ENCODE data around the gene P2RY14.
"Not testable (repeated sequence)": the region's sequence is repeated elsewhere in the genome, so short reads cannot be mapped to it uniquely, and the experiment has no call there.

The P2RY14 gene

GRCh38 chr3:151259664-151260063 is 18.7 kb downstream of the P2RY14 start:
- DNase-seq (ENCODE audit: low read depth in 3 of 3), result no peak

DNA sequence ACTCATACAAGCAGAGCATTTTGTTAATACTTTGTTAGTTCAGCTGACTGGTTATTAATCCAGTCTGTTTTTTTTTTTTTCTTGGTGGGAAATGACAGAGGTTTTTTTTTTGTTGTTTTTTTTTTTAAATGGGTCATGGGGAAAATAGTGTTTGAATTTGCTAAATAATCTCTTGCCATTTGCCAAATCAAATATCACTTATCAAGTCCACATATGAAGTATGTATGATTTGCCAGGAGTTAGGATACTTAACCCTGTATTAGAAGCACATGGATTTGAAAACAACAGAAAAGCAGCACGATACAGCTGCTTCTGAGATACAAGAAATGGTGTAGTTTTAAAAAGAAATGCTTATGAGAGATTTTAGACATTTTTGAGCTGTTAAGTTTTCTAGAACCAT is 21.6 kb downstream of the P2RY14 start:
- DNase-seq (ENCODE audit: low read depth in 3 of 3), result no peak

DNA sequence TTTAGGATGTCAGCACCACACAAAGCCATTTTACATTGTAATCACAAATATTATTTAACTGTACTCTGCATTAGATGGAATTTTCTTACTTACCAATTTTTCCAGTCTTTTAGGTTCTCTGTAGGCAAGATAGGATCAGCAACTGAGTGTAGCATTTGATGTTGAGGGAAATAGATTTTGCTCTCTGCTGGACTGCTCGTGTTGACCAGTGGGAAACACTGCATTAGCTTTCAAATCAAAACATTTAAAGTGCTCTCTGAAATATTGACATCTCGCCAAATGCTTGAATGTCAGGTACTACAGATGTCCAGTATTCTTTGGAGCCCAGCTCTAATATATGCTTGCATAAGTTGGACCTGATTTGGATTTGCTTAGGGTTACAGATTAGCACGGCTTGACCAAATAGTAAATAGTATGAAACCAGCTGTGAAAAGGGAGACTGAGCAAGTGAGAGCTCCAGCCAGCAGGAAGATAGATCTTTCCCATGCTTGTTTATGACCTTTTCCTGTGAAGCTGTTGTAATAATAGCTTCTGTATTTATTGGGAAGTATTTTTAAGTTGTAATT is 29.5 kb downstream of the P2RY14 start:
- DNase-seq (ENCODE audit: low read depth in 3 of 3), result no peak

- DNase-seq (ENCODE audit: low read depth in 3 of 3), result not testable (repeated sequence)
Observed at GRCh38 chr3:151242006-151242405, 36.3 kb downstream of the P2RY14 start.

DNA sequence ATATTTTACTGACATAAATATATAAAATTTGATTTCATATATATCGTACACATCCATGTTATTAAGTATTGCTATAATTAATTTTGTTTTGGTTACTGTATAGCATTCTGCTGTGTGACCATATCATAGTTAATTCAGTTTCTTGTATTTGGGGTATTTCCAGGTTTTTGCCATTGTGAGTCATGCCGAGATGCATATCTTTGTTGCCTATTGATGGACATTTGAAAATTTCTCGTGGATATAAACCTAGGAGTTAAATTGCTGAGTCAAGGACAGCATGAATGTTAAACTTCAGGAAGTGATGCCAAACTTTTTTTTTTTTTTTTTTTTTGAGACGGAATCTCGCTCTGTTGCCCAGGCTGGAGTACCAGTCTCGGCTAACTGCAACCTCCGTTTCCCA is 41.6 kb downstream of the P2RY14 start:
- DNase-seq (ENCODE audit: low read depth in 3 of 3), result no peak

- no peak for DNase-seq (ENCODE audit: low read depth in 3 of 3)
Observed at GRCh38 chr3:151236316-151236715, 42.0 kb downstream of the P2RY14 start.

DNA sequence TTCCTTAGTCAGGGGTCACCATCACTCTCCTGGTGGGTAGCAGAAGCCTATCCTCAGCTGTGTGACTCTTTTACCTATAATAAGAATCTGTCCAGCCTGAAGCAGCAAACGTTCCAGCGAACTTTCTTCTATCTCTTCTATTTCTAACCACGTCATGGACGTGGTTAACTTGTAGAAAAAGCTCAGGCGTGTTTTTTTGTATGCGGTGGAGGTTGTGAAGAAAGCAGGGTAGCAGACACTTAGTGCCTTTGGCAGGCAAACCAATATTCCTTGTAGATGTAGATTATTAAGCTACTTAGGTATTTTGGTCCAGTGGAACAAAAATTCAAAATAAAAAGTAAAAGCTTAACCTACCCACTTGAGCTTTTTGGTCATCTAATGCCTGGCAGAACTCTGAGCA is 43.5 kb downstream of the P2RY14 start:
- DNase-seq (ENCODE audit: low read depth in 3 of 3), result no peak

- no peak for DNase-seq (ENCODE audit: low read depth in 3 of 3)
Observed at GRCh38 chr3:151232991-151233390, 45.4 kb downstream of the P2RY14 start.

DNA sequence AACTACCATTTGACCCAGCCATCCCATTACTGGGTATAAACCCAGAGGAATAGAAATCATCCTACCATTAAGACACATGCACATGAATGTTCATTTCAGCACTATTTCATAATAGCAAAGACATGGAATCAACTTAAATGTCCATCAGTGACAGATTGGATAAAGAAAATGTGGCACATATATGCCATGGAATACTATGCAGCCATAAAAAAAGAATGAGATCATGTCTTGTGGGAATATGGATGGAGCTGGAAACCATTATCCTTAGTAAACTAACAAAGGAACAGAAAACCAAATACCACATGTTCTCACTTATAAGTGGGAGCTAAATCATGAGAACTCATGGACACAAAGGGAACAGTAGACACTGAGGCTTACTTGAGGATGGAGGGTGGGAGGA is 45.9 kb downstream of the P2RY14 start:
- not testable (repeated sequence) for DNase-seq (ENCODE audit: low read depth in 3 of 3)

DNA sequence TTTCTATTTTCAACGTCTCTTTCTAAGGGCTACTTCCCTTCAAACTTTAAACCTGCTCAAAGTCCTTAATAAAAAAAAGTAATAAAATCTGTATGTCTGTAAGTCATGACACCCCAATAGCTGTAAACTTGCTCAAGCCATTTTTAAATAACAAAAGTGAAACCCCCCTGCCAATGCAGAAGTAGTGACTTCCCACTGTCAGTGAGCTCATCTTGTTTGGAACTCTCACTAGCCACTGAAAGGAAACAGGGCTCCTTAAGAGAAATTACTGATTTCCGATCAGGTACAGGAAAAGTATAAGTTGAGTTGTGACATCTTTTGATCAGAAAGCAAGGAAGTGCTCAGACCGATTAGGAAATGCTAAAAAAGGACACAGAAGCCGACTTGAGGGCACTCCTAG is 47.7 kb downstream of the P2RY14 start:
- DNase-seq (ENCODE audit: low read depth in 3 of 3), result no peak

- DNase-seq (ENCODE audit: low read depth in 3 of 3), result no peak
Observed at GRCh38 chr3:151228666-151229040, 49.7 kb downstream of the P2RY14 start.

- DNase-seq (ENCODE audit: low read depth in 3 of 3), result peak; percentile 54 to 77 (median 67)
Observed at GRCh38 chr3:151227807-151228665, 50.3 kb downstream of the P2RY14 start.

DNA sequence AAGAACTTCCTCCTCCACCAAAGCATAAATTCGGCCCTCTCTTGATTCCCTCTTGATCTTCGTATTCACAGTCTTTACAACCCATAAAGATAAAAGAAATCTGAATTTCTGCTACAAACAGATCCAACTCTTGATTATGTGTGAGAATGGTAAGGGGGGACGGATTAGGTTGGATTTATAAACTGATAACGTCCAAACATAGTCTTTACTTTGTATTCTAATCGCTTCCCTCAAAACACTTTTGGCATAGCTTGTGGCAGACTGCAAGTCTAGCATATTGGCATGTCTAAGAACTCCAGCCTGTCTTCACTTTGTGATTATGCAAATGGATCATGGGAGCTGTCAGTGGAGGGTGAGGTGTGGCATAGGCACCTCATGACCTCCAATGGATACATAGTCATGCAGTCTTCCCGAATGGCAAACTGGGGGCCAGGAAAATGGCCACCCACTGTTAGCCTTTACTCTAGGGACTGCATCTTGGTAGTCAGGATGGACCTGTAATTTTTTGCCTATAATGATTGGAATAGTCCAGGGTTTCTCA is 51.0 kb downstream of the P2RY14 start:
- no peak for DNase-seq (ENCODE audit: low read depth in 3 of 3)

DNA sequence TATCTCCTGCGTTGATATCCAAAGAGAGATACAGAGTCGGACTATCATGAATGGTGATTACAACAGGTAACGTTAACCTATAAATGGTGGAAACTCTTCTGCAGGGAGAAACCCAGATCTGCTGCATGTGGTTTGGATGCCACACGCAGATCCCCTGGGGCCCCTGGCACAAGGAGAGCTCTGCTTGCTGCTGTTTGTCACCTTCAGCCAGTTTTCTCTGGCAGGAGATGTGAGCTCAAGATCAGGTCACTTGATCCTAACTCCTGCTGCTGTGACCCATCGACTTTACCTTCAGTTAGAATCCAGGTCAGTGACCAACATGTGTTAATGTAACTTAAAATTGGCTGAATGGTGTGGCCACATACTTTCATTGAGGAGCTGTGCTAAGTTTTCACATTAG is 51.5 kb downstream of the P2RY14 start:
- DNase-seq (ENCODE audit: low read depth in 3 of 3), result no peak

DNA sequence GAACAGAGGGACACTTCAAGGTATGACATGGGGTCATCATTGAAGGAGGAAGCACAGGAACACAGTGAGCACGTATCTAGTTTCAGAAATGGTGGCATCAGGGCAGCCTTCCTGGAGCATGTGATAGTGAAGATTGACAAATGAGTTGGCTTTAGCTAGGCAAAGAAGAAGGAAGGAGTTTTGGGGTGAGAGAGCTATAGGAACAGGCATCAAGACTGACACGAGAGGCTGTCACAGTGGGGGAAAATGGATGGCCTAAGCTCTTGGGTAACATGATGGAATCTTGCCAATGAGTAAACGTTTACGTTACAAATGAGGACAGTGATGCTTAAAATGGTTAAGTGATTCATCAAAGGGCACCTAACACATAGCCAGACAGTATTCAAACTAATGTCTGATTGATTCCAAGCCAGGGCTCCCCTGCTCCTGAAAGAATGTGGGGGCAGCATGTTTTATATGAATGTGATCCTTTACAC is 52.2 kb downstream of the P2RY14 start:
- no peak for DNase-seq (ENCODE audit: low read depth in 3 of 3)

GRCh38 chr3:151225040-151225975 is 53.0 kb downstream of the P2RY14 start:
- no peak for DNase-seq (ENCODE audit: low read depth in 3 of 3)

GRCh38 chr3:151224268-151224866 is 54.0 kb downstream of the P2RY14 start:
- no peak for DNase-seq (ENCODE audit: low read depth in 3 of 3)

DNA sequence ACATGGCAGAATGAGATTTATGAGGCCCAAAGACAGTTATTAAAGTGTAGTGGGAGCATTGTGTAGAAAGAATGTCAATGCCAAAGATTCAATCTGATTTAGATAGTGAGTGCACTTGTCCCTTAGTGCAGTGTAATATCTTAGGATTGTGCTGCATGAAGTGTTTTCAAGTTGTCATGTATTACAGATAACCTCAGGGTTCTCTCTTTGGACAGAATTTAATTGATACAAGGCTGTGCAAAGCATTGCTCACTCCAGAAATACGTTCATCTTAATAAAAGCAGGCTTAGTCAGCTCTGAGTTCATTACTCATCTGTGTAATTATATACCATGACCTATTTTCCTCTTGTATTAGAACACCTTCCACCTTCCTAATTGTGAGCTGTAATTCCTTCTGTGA is 59.3 kb downstream of the P2RY14 start:
- DNase-seq (ENCODE audit: low read depth in 3 of 3), result no peak

- DNase-seq (ENCODE audit: low read depth in 3 of 3), result no peak
Observed at GRCh38 chr3:151218136-151218535, 60.2 kb downstream of the P2RY14 start.

DNA sequence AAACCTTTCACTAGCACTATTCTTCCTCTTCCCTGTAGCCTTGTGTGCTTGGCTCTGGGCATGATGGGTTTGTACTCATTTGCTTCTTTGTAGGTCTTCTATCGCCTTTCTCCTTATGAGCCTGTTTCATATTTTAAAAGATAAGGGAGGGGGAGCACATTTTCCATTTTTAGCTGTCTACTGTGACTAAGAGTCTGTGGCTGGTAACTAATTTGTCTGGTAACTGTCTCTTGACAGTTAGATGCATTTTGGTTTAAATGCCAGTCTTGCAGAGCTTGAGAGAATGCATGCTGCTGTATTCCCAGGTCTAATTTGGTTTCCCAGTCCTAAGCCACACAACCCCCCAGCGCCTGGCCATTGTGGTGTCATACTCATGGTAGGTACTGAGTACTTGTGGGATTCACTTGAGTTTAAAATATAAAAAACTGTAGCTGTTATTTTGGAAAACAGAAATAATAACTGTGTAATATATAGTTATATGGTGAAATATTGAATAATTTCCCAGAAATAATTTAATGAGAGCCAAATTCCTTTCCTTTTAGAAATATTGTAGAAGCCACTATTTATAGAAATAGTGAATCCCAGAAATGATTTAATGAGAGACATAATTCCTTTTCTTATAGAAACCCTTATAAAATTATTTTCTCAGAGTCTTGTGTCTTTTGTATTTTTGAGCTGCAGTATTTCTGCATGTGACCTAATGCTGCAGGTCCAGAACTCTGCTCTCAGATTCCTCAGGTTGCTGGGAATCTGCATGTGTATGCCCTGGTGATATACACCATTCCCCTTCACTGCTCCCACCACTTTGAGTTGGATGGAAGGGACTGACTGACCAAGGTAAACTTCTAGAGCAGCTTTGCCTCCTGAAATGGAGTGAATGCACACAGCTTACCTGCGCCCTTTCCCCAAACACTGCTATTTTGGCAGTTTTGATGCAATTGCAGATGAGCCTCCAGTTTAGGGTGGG is 61.4 kb downstream of the P2RY14 start:
- DNase-seq (ENCODE audit: low read depth in 3 of 3), result no peak
